ENCODE data around the gene KRT16.

GRCh38 chr17:41654678-41655607 is 42.4 kb upstream of the KRT16 start:
- TF ChIP-seq EP300 (IDR thresholded peaks at IDR 0.05) (no peak), POLR2A (IDR thresholded peaks at IDR 0.05) (no peak), POLR2AphosphoS5 (IDR thresholded peaks at IDR 0.05) (no peak)
- TF ChIP-seq, protein P1, sequence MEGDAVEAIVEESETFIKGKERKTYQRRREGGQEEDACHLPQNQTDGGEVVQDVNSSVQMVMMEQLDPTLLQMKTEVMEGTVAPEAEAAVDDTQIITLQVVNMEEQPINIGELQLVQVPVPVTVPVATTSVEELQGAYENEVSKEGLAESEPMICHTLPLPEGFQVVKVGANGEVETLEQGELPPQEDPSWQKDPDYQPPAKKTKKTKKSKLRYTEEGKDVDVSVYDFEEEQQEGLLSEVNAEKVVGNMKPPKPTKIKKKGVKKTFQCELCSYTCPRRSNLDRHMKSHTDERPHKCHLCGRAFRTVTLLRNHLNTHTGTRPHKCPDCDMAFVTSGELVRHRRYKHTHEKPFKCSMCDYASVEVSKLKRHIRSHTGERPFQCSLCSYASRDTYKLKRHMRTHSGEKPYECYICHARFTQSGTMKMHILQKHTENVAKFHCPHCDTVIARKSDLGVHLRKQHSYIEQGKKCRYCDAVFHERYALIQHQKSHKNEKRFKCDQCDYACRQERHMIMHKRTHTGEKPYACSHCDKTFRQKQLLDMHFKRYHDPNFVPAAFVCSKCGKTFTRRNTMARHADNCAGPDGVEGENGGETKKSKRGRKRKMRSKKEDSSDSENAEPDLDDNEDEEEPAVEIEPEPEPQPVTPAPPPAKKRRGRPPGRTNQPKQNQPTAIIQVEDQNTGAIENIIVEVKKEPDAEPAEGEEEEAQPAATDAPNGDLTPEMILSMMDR (IDR thresholded peaks at IDR 0.05), result no peak
